Stimulated activated CD4-positive, alpha-beta T cell treated with anti-CD3 and anti-CD28 coated beads, Interleukin-4, amount 100 ng/mL, for 4 hours (primary cell): ENCODE measurements around the gene TP53RK.

Source experiments
- DNase-seq, 2 experiments: peaks; one replicate each; pipeline ENCODE4 v3.0.0-alpha.2; 2020

Gene TP53RK

GRCh38 chr20:46637427-46638133 is 51.7 kb downstream of the TP53RK start:
- no peak for DNase-seq

- no peak for DNase-seq
Measured at GRCh38 chr20:46637020-46637419, 52.2 kb downstream of the TP53RK start.

GRCh38 chr20:46636514-46636913 is 52.7 kb downstream of the TP53RK start:
- DNase-seq = no peak

GRCh38 chr20:46635514-46636136 is 53.6 kb downstream of the TP53RK start:
- no peak for DNase-seq

GRCh38 chr20:46634528-46634927 is 54.7 kb downstream of the TP53RK start:
- DNase-seq = no peak
